H1 (cell line): ENCODE measurements around the gene ARL6IP4. TPM values are rescaled to one million over a fixed set of nuclear protein-coding genes. Genes with fewer than 3 reads are reported as not detected.

Experiments used
- CTCF ChIA-PET: fragments of 300-600 bp; sonication (Branson Sonifier 250); formaldehyde crosslinking; loops from one replicate; lab custom pipeline; 2021; ENCODE audit not compliant: partially characterized antibody; lab: Charles Lee
- POLR2A ChIA-PET: fragments of 300-600 bp; sonication (Branson Sonifier 250); formaldehyde crosslinking; loops from one replicate; lab custom pipeline; 2021; ENCODE audit warnings: inconsistent platforms; ENCODE audit not compliant: partially characterized antibody; lab: Charles Lee
- DNase-seq, 2 experiments: peaks; one replicate each; pipeline versions ENCODE4 v3.0.0 to v3.0.0-alpha.2; 2010 to 2022; ENCODE audit warnings: low spot score in 2 of 2, low read depth in 1 of 2, mixed read lengths in 1 of 2
- FAIRE-seq: peaks from 2 replicates; lab custom pipeline; 2011; peaks lifted over from hg19 to GRCh38; lab: Jason Lieb, UNC
- H2AFZ ChIP-seq: 2 replicates; pipeline ENCODE4 v1.8.1; 2012; ENCODE audit warnings: low read length, inconsistent platforms
- H2AK5ac ChIP-seq: 2 replicates; pipeline ENCODE4 v1.6.1; 2013; ENCODE audit warnings: low read depth, low read length
- H2BK120ac ChIP-seq: replicated peaks from 2 replicates; pipeline ENCODE3; 2013; ENCODE audit warnings: low read depth, low read length, inconsistent platforms
- H2BK12ac ChIP-seq: 2 replicates; pipeline ENCODE4 v1.6.1; 2013; ENCODE audit warnings: low read depth, low read length
- H2BK15ac ChIP-seq: 2 replicates; pipeline ENCODE4 v1.6.1; 2013; ENCODE audit warnings: low read length
- H2BK20ac ChIP-seq: 2 replicates; pipeline ENCODE4 v1.6.1; 2013; ENCODE audit warnings: low read length
- H2BK5ac ChIP-seq: 2 replicates; pipeline ENCODE4 v1.6.1; 2013; ENCODE audit warnings: low read depth, low read length
- H3K14ac ChIP-seq: 2 replicates; pipeline ENCODE4 v1.6.1; 2013; ENCODE audit warnings: inconsistent platforms; ENCODE audit not compliant: insufficient read length
- H3K18ac ChIP-seq: 2 replicates; pipeline ENCODE4 v1.6.1; 2013; ENCODE audit warnings: low read length; ENCODE audit errors: extremely low read depth
- H3K23ac ChIP-seq: 2 replicates; pipeline ENCODE4 v1.6.1; 2013; ENCODE audit warnings: inconsistent platforms; ENCODE audit not compliant: insufficient read length
- H3K23me2 ChIP-seq: 2 replicates; pipeline ENCODE4 v1.6.1; 2013; ENCODE audit warnings: low read depth, low read length
- H3K27ac ChIP-seq: 2 replicates; pipeline ENCODE4 v1.6.1; 2011; ENCODE audit warnings: low read depth, low read length, inconsistent platforms
- H3K27me3 ChIP-seq, 4 experiments: replicated peaks in 1 of 4; 1 replicate in 1 of 4; 2 replicates in 3 of 4; pipeline versions ENCODE4 v1.6.1 to v1.8.1; 2011 to 2013; ENCODE audit warnings: low read length in 3 of 4, mild to moderate bottlenecking in 3 of 4, inconsistent platforms in 2 of 4, mixed read lengths in 2 of 4, moderate library complexity in 1 of 4; ENCODE audit not compliant: control insufficient read depth in 3 of 4, insufficient read depth in 3 of 4; ENCODE audit errors: extremely low read depth in 1 of 4
- H3K36me3 ChIP-seq, 4 experiments: 2 replicates each; pipeline versions ENCODE4 v1.6.1 to v1.8.1; 2011 to 2013; ENCODE audit warnings: mild to moderate bottlenecking in 4 of 4, low read length in 3 of 4, moderate library complexity in 2 of 4, control low read depth in 1 of 4, inconsistent platforms in 1 of 4; ENCODE audit not compliant: insufficient read depth in 4 of 4, control insufficient read depth in 2 of 4
- H3K4ac ChIP-seq: replicated peaks from 2 replicates; pipeline ENCODE3; 2013; ENCODE audit warnings: low read length, low read depth, mixed read lengths, inconsistent platforms; ENCODE audit not compliant: insufficient read length
- H3K4me1 ChIP-seq, 4 experiments: replicated peaks in 1 of 4; 1 replicate in 1 of 4; 2 replicates in 3 of 4; pipeline versions ENCODE4 v1.6.1 to v1.8.1; 2011 to 2013; ENCODE audit warnings: low read length in 3 of 4, inconsistent platforms in 2 of 4, mixed read lengths in 1 of 4; ENCODE audit not compliant: insufficient read depth in 4 of 4, control insufficient read depth in 3 of 4
- H3K4me2 ChIP-seq, 2 experiments: 2 replicates each; pipeline versions ENCODE4 v1.6.1 to v1.8.1; 2011 to 2013; ENCODE audit warnings: low read depth in 2 of 2, low read length in 2 of 2, control low read depth in 1 of 2, inconsistent platforms in 1 of 2, mild to moderate bottlenecking in 1 of 2; ENCODE audit not compliant: insufficient read depth in 1 of 2
- H3K4me3 ChIP-seq, 4 experiments: fragments of 200-600, 300-600 bp in 1 of 4; sonication (generic), shearing (Covaris generic), sonication (Bioruptor Twin) in 1 of 4; 2 replicates each; pipeline versions ENCODE4 v1.5.1 to v1.8.1; 2011 to 2016; ENCODE audit warnings: low read length in 4 of 4, low read depth in 3 of 4, control low read depth in 2 of 4, inconsistent platforms in 2 of 4, mild to moderate bottlenecking in 2 of 4, mixed read lengths in 1 of 4, moderate library complexity in 1 of 4; ENCODE audit not compliant: insufficient read depth in 2 of 4; ENCODE audit errors: extremely low read depth in 1 of 4
- H3K56ac ChIP-seq: replicated peaks from 2 replicates; pipeline ENCODE3; 2013; ENCODE audit warnings: low read depth, mild to moderate bottlenecking, mixed read lengths, low read length, inconsistent platforms; ENCODE audit not compliant: insufficient read length
- H3K79me1 ChIP-seq: 2 replicates; pipeline ENCODE4 v1.6.1; 2013; ENCODE audit warnings: low read depth, low read length, control low read depth
- H3K79me2 ChIP-seq, 2 experiments: 2 replicates each; pipeline versions ENCODE4 v1.6.1 to v1.8.1; 2012 to 2013; ENCODE audit warnings: low read length in 2 of 2, mild to moderate bottlenecking in 2 of 2, inconsistent platforms in 1 of 2; ENCODE audit not compliant: insufficient read depth in 2 of 2, control insufficient read depth in 1 of 2
- H3K9ac ChIP-seq, 4 experiments: replicated peaks in 1 of 4; 1 replicate in 1 of 4; 2 replicates in 3 of 4; pipeline versions ENCODE4 v1.6.1 to v1.8.1; 2011 to 2013; ENCODE audit warnings: low read depth in 3 of 4, low read length in 3 of 4, control low read depth in 2 of 4, mild to moderate bottlenecking in 2 of 4, moderate library complexity in 2 of 4, inconsistent platforms in 1 of 4; ENCODE audit errors: extremely low read depth in 1 of 4
- H3K9me3 ChIP-seq, 2 experiments: 2 replicates each; pipeline versions ENCODE4 v1.6.1 to v1.8.1; 2012 to 2013; ENCODE audit warnings: mild to moderate bottlenecking in 2 of 2, moderate library complexity in 2 of 2, control low read depth in 1 of 2, inconsistent platforms in 1 of 2, low read depth in 1 of 2, low read length in 1 of 2, mixed read lengths in 1 of 2; ENCODE audit not compliant: insufficient read depth in 2 of 2
- H4K20me1 ChIP-seq, 2 experiments: replicated peaks in 1 of 2; 2 replicates each; pipeline versions ENCODE3 to v1.8.1; 2011 to 2013; ENCODE audit warnings: inconsistent platforms in 2 of 2, low read length in 2 of 2, mild to moderate bottlenecking in 1 of 2; ENCODE audit not compliant: insufficient read depth in 2 of 2, control insufficient read depth in 1 of 2
- H4K5ac ChIP-seq: 2 replicates; pipeline ENCODE4 v1.6.1; 2013; ENCODE audit warnings: low read length, low read depth, mixed read lengths, inconsistent platforms; ENCODE audit not compliant: insufficient read length
- H4K8ac ChIP-seq: 2 replicates; pipeline ENCODE4 v1.8.0; 2013; ENCODE audit warnings: mild to moderate bottlenecking, moderate library complexity, low read length, inconsistent platforms; ENCODE audit not compliant: insufficient read depth; ENCODE audit errors: extremely low read depth
- H4K91ac ChIP-seq: replicated peaks from 2 replicates; pipeline ENCODE3; 2013; ENCODE audit warnings: low read length, mixed read lengths, inconsistent platforms; ENCODE audit not compliant: insufficient read length
- WGBS, 2 experiments: shearing (Covaris generic) in 1 of 2; methylation state at CpG; one replicate each; pipeline versions ENCODE4 v1.1.6 to v1.1.7; 2013 to 2015; ENCODE audit warnings: low lambda C conversion rate in 2 of 2, mixed read lengths in 2 of 2, inconsistent platforms in 1 of 2, low coverage in 1 of 2, missing lambda C conversion rate in 1 of 2; ENCODE audit not compliant: insufficient replicate concordance in 2 of 2, insufficient coverage in 1 of 2, insufficient read length in 1 of 2; ENCODE audit errors: extremely low coverage in 1 of 2, missing lambda C conversion rate in 1 of 2; 5-methylcytosine and 5-hydroxymethylcytosine counted together
- polyA plus RNA-seq, 7 experiments: library from polyadenylated mRNA; depleted of rRNA in 3 of 7; stranded (reverse) in 5 of 7; unstranded in 2 of 7; fragments of >200 nt in 5 of 7; fragments of 200-250 nt in 2 of 7; gene quantifications; 1 replicate in 5 of 7; 2 replicates in 1 of 7; 4 replicates in 1 of 7; pipeline versions ENCODE4 v1.2.1 to v1.2.3, GENCODE V29; 2011 to 2013; ENCODE audit warnings: missing spikeins in 2 of 7, mixed read lengths in 2 of 7
- total RNA-seq: library from RNA; stranded (reverse); fragmentation: NEBNext Ultra II Directional; extraction: Animal tissue kit (Norgen Biotek cat#: 25700); gene quantifications from 2 replicates; pipeline ENCODE4 v1.2.1, GENCODE V29; 2021

The ARL6IP4 gene
- total and polyA plus RNA-seq, 2 of the 8 experiments (the other 6 are each of a cell fraction or from before 2014, with no cell fraction given): 76.4 to 109 TPM

DNA sequence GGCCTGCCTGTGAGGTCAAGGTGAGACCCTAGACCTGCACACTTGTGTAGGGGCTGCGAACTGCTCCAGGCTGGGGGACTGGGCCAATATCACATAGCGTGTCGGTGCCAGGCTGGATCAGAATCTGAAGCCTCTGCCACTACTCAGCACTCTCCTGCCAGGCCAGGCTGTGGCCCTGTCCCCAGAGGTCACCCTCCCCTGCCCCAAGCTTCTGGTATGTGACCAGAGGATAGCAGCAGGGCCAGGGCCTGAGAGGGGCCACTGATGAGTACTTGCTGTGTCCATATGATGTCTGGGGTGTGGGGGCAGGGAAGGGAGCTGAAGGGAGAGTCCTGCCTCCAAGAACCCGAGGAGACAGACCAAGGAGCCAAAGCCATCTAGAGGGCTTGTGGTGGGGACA lies 17.8 kb downstream of the ARL6IP4 start:
- no peak overlapping the region for H3K56ac ChIP-seq
- DNase-seq (no peak), FAIRE-seq (no peak)
- ChIA-PET POLR2A (interaction anchor here (1.0 kb wide), 1 partner anchor 18 kb away, joined by 4 read pairs; the partner anchor contains the start of gene ARL6IP4), CTCF (interaction anchor here (0.5 to 2.1 kb wide), 7 partner anchors 8 to 240 kb away, joined by 3 to 5 read pairs (median 3); partner anchors contain the start of gene OGFOD2)
- H2BK20ac ChIP-seq: no peak overlapping the region
- H3K4me2 ChIP-seq: no peak overlapping the region
- no peak overlapping the region for H3K9ac ChIP-seq
- no peak overlapping the region for H2AK5ac ChIP-seq
- H3K79me2 ChIP-seq: no peaks in the 10 kb centered on the region
- H2AFZ ChIP-seq: no peak overlapping the region
- WGBS, 2 experiments: 92% methylated on average over 4 of the region's 4 CpGs; no CpG with 5 or more reads in 1 of the 2 experiments
- H2BK15ac ChIP-seq: no peak overlapping the region
- no peaks in the 10 kb centered on the region for H3K9me3 ChIP-seq
- H3K4ac ChIP-seq: no peak overlapping the region
- H4K20me1 ChIP-seq: no peaks in the 10 kb centered on the region
- no peaks in the 10 kb centered on the region for H3K23me2 ChIP-seq
- no peak overlapping the region for H3K14ac ChIP-seq
- H3K79me1 ChIP-seq: no peaks in the 10 kb centered on the region
- no peaks in the 10 kb centered on the region for H3K36me3 ChIP-seq
- H4K5ac ChIP-seq: no peak overlapping the region
- H3K18ac ChIP-seq: no peak overlapping the region
- H3K4me1 ChIP-seq: no peaks in the 10 kb centered on the region
- H2BK5ac ChIP-seq: no peak overlapping the region
- no peak overlapping the region for H4K91ac ChIP-seq
- H3K23ac ChIP-seq: no peak overlapping the region
- no peak overlapping the region for H3K27ac ChIP-seq
- H2BK120ac ChIP-seq: no peak overlapping the region
- H4K8ac ChIP-seq: no peak overlapping the region
- H3K4me3 ChIP-seq: no peak overlapping the region
- no peaks in the 10 kb centered on the region for H3K27me3 ChIP-seq
- no peak overlapping the region for H2BK12ac ChIP-seq
